Skeletal muscle satellite cell (primary cell): ENCODE results near the gene COL16A1. TPM values are rescaled to one million over a fixed set of nuclear protein-coding genes. Genes with fewer than 3 reads are reported as not detected.

ENCODE experiments used
- H3K27me3 ChIP-seq: 2 replicates; pipeline ENCODE4 v1.7.0; 2013; ENCODE audit warnings: low read length; ENCODE audit not compliant: control insufficient read depth, insufficient read depth
- H3K36me3 ChIP-seq: 2 replicates; pipeline ENCODE4 v1.7.0; 2013; ENCODE audit warnings: mild to moderate bottlenecking, control low read depth, low read length; ENCODE audit not compliant: insufficient read depth
- H3K4me1 ChIP-seq: 2 replicates; pipeline ENCODE4 v1.7.0; 2013; ENCODE audit warnings: low read length; ENCODE audit not compliant: control insufficient read depth, insufficient read depth
- H3K4me2 ChIP-seq: 2 replicates; pipeline ENCODE4 v1.7.0; 2013; ENCODE audit warnings: mild to moderate bottlenecking, low read length
- H3K4me3 ChIP-seq: 2 replicates; pipeline ENCODE4 v1.7.0; 2013; ENCODE audit warnings: low read length
- H3K9ac ChIP-seq: 2 replicates; pipeline ENCODE4 v1.7.0; 2013; ENCODE audit warnings: mild to moderate bottlenecking, low read depth, low read length, moderate library complexity
- H3K9me3 ChIP-seq: replicated peaks from 2 replicates; pipeline ENCODE4 v1.7.0; 2013; ENCODE audit warnings: mild to moderate bottlenecking, control low read depth, low read length
- total RNA-seq: library from RNA; depleted of rRNA; stranded (reverse); fragments of >200 nt; gene quantifications from 2 replicates; pipeline ENCODE4 v1.2.3, GENCODE V29; 2012; rRNA removed

COL16A1 gene
- total RNA-seq: 33.4 and 50.2 TPM in 2 replicates

GRCh38 chr1:31703431-31704270 is at the start of gene COL16A1:
TSS of gene COL16A1 (minus strand) at chr1:31704017. CDS start at chr1:31702193, 1,824 bp downstream.
- Histone ChIP-seq H3K4me1 (peaks cover 88% of the 10 kb centered on the region), H3K9ac (peak within 1 kb of the TSS; percentile 65), H3K4me3 (peak within 1 kb of the TSS; percentile 65), H3K4me2 (peak within 1 kb of the TSS; percentile 79), H3K9me3 (no peaks in the 10 kb centered on the region), H3K27me3 (no peaks in the 10 kb centered on the region), H3K36me3 (peaks cover 8% of the 10 kb centered on the region)

DNA sequence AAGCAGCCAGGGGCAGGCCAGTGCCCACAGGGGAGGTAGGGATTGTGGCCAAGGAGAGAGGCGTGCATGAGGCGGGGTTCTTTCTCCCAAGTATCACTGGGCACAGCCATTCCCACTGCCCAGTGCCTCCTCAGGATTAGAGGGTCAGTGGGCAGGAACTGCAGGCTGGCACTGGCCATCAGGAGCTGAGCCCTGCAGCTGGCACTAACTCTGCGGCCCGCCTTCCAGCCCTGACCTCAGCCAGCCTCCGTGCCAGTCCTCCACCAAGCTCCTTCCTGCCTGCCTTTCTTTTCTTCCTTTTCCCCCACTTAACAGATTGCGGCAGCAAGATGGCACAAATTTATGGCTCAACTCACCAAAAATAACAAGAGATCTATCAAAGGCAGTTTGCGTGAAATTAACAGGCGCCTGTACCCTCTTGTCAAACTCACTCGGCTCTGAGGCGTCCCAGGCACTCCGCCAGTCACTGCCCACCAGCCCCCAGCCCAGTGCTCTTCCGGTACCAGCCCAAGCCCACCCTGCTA is 49.2 kb upstream of the COL16A1 start:
- H3K36me3 ChIP-seq: no peaks in the 10 kb centered on the region
- H3K9ac ChIP-seq: peak overlapping the region; percentile 1

GRCh38 chr1:31752258-31752657 is 48.4 kb upstream of the COL16A1 start:
- Histone ChIP-seq H3K27me3 (no peaks in the 10 kb centered on the region), H3K9ac (no peak overlapping the region), H3K4me1 (peaks cover 35% of the 10 kb centered on the region), H3K4me2 (no peak overlapping the region), H3K9me3 (no peaks in the 10 kb centered on the region), H3K4me3 (no peak overlapping the region), H3K36me3 (no peaks in the 10 kb centered on the region)

More for the DNA sequence above, 49.2 kb upstream of the COL16A1 start:
- Histone ChIP-seq H3K9me3 (no peaks in the 10 kb centered on the region), H3K27me3 (no peaks in the 10 kb centered on the region), H3K4me3 (no peak overlapping the region), H3K4me1 (peaks cover 35% of the 10 kb centered on the region), H3K4me2 (peak overlapping the region; percentile 16)

DNA sequence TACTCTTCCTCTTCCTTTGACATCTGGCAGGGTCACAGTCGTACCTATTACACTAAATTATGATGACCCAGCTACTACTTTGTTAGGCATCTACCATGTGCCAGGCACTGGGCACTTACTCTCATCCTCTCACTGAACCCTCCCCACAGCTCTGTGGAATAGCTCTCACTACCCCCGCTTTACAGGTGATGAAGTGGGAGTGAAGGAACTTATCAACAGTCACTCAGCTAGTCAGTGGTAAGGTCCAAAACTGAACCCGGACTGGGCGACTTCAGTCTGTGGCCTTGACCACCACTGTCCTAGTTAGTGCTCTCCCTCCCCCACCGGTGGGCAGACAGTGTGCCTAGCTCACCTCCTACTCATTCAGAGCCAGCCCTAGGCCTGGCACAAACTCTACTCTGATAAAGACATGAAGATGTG is 48.0 kb upstream of the COL16A1 start:
- no peaks in the 10 kb centered on the region for H3K36me3 ChIP-seq
- no peak overlapping the region for H3K4me3 ChIP-seq
- no peak overlapping the region for H3K4me2 ChIP-seq
- no peak overlapping the region for H3K9ac ChIP-seq
- H3K4me1 ChIP-seq: peaks cover 35% of the 10 kb centered on the region
- no peaks in the 10 kb centered on the region for H3K27me3 ChIP-seq
- H3K9me3 ChIP-seq: no peaks in the 10 kb centered on the region

- no peaks in the 10 kb centered on the region for H3K27me3 ChIP-seq
- H3K9ac ChIP-seq: no peak overlapping the region
- H3K4me2 ChIP-seq: no peak overlapping the region
- no peaks in the 10 kb centered on the region for H3K9me3 ChIP-seq
- H3K36me3 ChIP-seq: no peaks in the 10 kb centered on the region
- H3K4me1 ChIP-seq: peaks cover 35% of the 10 kb centered on the region
- H3K4me3 ChIP-seq: no peak overlapping the region
Measured at GRCh38 chr1:31750858-31751510, 47.2 kb upstream of the COL16A1 start.

- Histone ChIP-seq H3K4me2 (no peak overlapping the region), H3K4me1 (peaks cover 31% of the 10 kb centered on the region), H3K9ac (no peak overlapping the region), H3K36me3 (no peaks in the 10 kb centered on the region), H3K4me3 (no peak overlapping the region), H3K27me3 (no peaks in the 10 kb centered on the region), H3K9me3 (no peaks in the 10 kb centered on the region)
Measured at GRCh38 chr1:31749785-31750735, 46.2 kb upstream of the COL16A1 start.

GRCh38 chr1:31748365-31748764 is 44.5 kb upstream of the COL16A1 start:
- no peaks in the 10 kb centered on the region for H3K36me3 ChIP-seq
- H3K9ac ChIP-seq: no peak overlapping the region
- no peaks in the 10 kb centered on the region for H3K9me3 ChIP-seq
- H3K4me3 ChIP-seq: no peak overlapping the region
- peaks cover 14% of the 10 kb centered on the region for H3K4me1 ChIP-seq
- no peaks in the 10 kb centered on the region for H3K27me3 ChIP-seq
- H3K4me2 ChIP-seq: no peak overlapping the region

DNA sequence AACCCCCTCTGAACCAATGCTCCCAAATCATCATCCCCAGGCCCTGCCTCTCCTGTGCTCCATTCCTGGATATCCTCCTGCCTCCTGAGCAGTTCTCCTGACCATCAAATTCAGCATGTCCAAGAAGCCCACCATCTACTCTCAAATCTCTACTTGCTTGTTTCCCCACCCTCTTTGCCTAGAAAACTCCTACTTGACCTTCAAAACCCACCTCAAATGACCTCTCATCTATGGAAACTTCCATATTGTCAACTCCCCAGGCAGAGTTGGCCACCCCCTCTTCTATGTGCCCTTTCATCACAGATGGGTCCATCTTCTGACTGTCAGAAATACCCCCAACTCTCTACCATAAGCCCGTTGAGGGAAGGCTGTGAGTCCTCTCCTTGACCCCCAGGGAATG is 43.5 kb upstream of the COL16A1 start:
- Histone ChIP-seq H3K27me3 (no peaks in the 10 kb centered on the region), H3K9me3 (no peaks in the 10 kb centered on the region), H3K9ac (no peak overlapping the region), H3K4me2 (no peak overlapping the region), H3K4me1 (peaks cover 8% of the 10 kb centered on the region), H3K36me3 (no peaks in the 10 kb centered on the region), H3K4me3 (no peak overlapping the region)

DNA sequence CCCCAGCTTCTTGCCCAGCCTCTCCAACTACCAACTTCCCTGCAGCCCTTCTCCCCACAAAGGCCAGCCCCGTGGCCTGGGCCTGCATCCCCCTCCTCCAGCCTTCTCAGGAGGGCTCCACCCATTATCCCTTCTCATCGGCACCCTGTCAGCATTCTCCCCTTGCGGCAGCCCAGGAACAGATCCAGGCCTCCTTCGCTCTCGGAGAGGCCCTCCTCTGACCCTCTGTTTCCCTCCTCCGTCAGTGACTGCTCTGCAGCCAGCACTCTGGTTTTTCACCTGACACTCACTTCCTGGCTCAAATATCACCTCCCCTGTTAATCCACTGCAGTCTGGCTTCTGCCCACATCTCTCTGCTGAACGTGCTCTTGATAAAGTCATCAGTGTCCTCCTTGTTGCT is 42.9 kb upstream of the COL16A1 start:
- H3K9ac ChIP-seq: no peak overlapping the region
- H3K36me3 ChIP-seq: no peaks in the 10 kb centered on the region
- no peaks in the 10 kb centered on the region for H3K9me3 ChIP-seq
- H3K4me2 ChIP-seq: no peak overlapping the region
- H3K4me1 ChIP-seq: peaks cover 8% of the 10 kb centered on the region
- H3K27me3 ChIP-seq: no peaks in the 10 kb centered on the region
- H3K4me3 ChIP-seq: no peak overlapping the region

DNA sequence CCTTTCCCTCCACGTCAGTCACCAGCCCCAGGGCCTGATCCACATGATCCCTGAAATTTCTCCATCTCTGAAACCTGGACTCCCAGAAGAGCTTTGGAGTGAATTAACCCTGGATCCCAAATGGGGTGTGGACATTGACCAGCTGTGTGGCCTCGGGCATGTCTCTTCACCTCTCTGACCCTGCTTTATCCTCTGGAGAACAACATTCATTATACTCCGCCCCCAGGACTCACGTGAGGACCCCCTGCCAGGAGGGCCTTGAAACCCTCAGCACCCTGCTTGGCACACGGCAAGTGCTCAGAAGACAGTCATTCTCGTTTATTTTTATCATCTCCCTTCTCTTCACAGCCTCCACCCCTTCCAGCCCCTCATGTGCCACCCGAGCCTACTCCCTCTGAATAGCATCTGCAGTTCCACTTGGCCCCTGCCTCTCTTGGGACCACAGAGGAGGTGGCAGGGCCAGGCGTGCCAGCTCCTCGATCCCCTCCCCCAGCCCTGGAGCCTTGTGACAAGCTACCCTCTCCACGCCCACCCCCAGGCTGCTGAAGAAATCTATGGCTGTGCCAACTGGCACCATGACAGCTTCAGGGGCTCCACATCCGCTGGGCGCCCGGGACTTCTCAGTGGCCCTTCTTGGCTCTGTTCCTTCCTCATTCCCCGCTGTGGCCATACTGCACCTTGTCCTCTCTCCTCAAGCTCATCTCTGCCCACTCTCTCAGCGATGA is 42.3 kb upstream of the COL16A1 start:
- H3K4me2 ChIP-seq: no peak overlapping the region
- H3K4me3 ChIP-seq: no peak overlapping the region
- H3K9me3 ChIP-seq: no peaks in the 10 kb centered on the region
- H3K4me1 ChIP-seq: peaks cover 8% of the 10 kb centered on the region
- no peak overlapping the region for H3K9ac ChIP-seq
- no peaks in the 10 kb centered on the region for H3K27me3 ChIP-seq
- H3K36me3 ChIP-seq: no peaks in the 10 kb centered on the region
